A172 (cell line): ENCODE measurements around the gene SLC25A52. TPM values are rescaled to one million over a fixed set of nuclear protein-coding genes. Genes with fewer than 3 reads are reported as not detected.
A peak's percentile ranks its signal among the peaks of the same experiment; 100 is the strongest.
"Not testable (repeated sequence)": the region's sequence is repeated elsewhere in the genome, so short reads cannot be mapped to it uniquely, and the experiment has no call there.

Experiments used
- DNase-seq: peaks from one replicate; pipeline ENCODE4 v3.0.0-alpha.2; 2015; ENCODE audit warnings: low spot score
- total RNA-seq: library from RNA; depleted of rRNA; stranded (reverse); fragments of >200 nt; shearing (Covaris generic); gene quantifications from 2 replicates; pipeline ENCODE4 v1.2.3, GENCODE V29; 2014; rRNA removed

Gene SLC25A52, protein sequence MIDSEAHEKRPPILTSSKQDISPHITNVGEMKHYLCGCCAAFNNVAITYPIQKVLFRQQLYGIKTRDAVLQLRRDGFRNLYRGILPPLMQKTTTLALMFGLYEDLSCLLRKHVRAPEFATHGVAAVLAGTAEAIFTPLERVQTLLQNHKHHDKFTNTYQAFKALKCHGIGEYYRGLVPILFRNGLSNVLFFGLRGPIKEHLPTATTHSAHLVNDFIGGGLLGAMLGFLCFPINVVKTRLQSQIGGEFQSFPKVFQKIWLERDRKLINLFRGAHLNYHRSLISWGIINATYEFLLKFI
- not detected in 2 replicates for total RNA-seq

DNA sequence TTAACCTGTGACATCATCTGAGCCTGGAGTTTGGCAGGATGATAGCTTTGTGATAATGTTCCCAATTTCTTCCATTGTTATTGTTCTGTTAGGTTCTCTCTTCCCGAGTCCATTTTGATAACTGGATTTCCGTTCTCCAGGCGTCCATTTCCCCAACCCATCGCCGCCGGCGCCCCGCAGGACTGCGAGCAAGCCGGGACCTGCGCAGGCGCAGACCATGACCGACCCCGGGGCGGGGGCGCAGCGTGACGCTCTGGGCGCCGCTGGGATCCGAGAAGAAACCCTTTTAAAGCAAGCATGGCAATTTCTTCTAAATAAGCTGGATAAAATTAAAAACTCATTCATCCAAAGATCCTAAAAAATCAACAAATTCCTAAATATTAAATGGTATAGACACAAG is at the start of gene SLC25A52:
SLC25A52 (minus strand) TSS at position 186 of the 400 bp plus-strand sequence. CDS start 219 bp downstream, outside the sequence.
- no peak for DNase-seq

DNA sequence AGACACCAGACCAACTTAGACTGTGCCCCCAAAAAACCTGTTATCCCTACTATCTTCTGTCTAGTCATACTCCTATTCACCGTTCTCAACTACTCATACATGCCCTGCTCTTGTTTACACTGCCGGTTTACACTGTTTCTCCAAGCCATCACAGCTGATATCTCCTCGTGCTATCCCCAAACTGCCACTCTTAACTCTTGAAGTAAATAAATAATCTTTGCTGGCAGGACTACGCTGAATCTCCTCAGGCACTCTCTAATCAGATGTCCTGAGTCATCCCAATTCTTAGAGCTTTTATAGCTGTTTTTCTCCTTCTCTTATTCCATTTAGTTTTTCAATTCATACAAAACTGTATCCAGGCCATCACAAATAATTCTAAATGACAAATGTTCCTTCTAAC is 48.4 kb upstream of the SLC25A52 start:
- DNase-seq: not testable (repeated sequence)

DNA sequence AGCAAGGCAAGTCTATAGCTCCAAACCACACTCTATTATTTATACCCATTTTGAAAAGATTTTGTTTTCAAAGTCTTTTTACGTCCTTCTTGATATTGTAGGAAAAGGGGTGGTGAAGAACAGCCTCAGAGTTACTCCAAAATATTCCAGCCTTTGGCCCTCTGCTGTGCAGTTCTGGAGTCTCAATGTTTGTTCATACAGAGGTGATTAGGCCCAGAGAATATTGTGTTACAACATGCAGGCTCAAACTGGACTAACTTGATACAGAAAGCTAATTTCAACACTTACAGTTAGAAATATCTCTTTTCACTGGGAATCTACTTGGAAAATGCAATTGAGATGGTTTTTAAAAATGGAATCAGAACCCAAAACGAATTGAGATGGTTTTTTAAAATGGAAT is 40.4 kb upstream of the SLC25A52 start:
- no peak for DNase-seq

DNA sequence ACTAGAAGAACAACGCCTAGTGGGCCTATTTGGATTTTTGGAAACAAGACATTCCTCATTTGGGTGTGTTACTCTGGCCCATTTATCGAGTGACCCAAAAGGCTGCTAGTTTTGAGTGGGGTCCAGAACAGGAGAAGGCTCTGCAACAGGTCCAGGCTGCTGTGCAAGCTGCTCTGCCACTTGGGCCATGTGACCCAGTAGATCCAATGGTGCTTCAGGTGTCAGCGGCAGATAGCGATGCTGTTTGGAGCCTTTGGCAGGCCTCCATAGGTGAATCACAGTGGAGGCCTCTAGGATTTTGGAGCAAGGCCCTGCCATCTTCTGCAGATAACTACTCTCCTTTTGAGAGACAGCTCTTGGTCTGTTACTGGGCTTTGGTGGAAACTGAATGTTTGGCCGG is 38.6 kb upstream of the SLC25A52 start:
- not testable (repeated sequence) for DNase-seq

DNA sequence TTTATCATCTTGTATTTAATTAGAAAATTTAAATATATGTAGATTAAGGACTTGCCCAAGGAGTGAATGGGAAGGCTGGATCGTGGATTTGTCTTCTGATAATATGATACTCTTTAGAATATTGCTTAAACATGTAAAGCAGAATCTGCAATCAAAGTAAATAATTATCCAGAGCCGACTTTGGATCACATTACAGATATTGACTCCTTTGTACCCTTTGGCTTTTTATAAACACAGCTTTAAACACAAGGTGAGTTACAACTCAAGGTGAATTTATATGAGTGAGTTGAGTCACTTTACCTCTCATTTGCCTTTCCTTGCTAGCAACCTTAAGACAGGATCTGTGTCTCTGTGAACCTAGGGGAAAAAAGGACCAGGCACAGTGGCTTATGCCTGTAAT is 37.7 kb upstream of the SLC25A52 start:
- no peak for DNase-seq

DNA sequence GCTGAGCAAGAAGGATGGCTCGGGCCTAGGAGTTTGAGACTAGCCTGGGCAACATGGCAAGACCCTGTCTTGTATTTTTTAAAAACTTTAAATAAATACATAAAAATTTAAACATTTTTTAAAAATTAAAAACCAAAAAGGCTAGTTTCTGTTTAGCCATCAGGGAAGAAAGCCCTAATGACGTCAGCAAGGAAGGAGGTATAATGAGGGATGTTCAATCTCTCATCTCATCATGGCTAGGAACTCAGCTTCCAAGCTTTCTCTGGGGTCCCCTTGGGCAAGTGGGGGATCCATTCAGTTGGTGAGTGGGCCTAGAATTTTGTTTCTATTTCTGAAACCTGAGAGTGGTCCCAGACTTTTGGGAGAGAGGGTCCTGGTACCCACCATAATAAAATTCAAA is 35.1 kb upstream of the SLC25A52 start:
- no peak for DNase-seq

DNA sequence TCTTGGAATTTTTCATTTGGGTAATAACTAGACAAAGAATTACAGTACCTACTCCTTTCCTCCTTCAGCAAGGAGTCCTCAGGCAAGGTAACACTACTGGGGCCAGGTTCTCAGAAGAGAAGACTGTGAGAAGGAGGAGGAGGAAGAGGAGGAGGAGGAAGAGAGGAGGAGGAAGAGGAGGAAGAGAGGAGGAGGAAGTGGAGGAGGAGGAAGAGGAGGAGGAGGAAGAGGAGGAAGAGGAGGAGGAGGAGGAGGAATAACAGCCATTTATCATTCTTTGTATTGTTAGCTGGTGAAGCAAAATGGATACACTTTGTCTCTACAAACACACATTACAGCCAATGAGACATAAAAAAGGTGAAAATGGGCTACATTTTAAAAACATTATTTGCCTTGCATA is 32.9 kb upstream of the SLC25A52 start:
- DNase-seq: no peak

DNA sequence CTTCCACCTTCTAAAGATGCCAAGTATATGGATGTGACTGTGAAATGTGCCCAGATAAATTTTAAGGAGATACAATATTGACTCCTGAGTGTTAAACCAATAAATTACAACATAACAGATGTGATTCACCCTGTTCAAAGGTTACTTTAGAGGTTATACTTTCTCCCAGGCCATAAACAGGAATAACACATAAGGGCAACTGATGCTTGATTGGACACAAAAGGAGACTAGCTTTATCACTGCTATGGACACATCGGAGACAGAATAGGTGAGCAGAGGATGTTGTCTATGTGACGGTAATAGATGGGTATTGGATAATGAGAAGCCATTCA is 31.9 kb upstream of the SLC25A52 start:
- no peak for DNase-seq

DNA sequence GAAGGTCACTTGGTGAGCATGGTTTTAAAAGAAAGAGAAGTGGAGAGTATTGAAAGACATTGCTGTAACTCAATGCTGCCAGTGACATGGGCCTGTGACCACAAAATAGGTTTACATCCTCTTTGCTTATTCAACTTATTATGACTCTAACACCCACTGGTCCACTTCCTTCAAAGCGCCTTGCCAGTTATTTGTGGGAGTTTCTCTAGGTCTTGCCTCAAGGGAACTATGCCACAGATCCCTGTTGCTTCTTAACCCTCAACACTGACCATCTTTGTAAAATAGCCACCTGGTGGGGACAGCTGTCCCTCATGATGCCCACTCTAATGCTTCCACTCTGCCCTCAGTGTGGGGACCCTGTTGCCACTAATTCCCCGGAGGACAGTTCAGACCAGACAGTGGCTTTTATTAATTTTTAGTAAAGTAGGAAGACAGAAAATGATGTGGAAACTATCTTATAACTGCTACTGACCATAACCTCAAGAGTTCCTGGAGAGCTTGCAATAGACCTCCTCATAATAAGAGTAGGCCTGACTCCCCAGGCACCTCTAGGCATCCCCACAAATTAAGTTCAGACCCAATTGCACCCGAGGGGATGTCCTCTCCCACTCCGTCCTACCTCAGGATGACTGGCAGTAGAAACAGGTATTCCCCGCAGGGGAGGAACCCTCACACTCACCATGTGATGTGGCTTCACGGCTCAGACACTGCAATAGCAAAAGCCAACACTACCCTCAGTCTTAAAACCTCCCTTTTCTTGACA is 31.3 kb upstream of the SLC25A52 start:
- no peak for DNase-seq

DNA sequence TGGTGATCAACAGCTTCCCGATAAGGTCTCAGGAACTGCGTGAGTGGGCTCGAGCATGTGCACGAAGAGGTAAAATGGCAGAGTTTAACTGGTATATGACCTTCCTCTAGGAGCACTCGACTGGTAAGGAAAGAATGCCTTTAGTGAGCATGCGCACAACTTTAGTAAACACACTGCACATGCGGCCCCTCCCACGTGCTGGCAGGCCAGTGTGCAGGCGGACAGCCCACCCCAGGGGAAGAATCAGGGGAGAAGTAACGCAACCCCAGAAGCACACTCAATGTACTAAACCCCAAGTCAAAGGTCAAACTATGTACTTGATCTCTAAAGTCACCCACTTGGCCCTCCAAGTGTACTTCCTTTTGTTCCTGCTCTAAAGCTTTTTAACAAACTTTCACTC is 28.7 kb upstream of the SLC25A52 start:
- no peak for DNase-seq

DNA sequence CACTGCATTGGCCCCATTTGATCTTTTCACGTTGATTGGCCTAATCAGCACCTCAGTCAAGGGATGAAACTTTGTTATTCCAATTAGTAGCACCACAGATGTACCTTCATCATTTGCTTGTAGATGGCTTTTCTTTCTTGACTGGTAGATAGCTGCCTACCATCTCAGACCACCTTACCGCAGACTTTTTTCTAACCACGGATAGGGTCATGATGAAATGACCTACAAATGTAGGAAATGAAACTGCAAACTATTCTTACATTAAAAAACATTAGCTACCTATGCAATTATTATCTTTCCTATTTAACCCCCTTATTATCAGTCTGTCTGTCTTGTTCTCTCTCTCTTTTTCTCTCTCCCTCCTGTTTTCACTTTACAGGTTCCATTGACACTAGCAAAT is 22.4 kb upstream of the SLC25A52 start:
- DNase-seq: no peak

DNA sequence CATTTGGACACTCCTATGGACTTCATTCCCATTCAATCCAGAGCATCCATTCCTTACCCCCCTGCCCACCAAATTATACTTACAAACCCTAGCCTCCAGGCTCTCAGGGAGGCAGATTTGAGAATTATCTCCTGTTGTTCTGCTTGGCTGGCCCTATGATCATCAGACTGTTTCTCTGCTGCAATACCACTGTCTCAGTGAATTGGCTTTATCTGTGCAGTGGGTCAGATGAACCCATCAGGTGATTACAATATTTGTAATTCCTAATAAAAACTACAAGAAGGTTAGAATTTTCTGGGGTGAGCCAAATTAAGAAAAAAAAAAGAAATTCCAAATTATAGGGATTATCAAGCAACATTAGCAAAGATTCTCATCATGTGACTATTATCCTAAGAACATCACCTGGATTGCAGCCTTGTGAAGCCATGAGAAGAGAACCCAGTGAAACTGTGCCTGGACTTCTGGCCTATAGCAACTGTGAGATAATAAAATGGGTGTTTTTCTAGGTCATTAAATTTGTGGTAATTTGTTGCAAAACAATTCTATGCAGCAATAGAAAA is 17.8 kb upstream of the SLC25A52 start:
- no peak for DNase-seq

DNA sequence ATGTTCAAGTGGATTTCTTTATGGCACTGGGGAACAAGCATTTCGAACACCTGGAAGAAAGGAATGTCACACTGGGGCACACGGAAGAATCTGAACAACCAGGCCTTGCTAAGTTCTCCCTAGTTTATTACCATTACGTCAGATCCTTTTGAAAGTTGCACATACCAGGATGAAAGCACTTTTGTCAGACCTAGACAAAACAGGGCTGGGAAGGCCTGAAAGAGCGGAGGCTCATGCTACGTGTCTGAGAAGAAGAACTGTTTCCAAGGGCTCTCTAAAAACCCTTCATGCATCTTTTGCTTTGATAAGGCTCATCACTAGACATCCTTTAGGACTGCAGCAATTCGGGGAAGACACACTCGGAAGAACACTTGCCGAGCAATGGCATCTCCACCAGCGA is 15.4 kb upstream of the SLC25A52 start:
- DNase-seq: no peak

DNA sequence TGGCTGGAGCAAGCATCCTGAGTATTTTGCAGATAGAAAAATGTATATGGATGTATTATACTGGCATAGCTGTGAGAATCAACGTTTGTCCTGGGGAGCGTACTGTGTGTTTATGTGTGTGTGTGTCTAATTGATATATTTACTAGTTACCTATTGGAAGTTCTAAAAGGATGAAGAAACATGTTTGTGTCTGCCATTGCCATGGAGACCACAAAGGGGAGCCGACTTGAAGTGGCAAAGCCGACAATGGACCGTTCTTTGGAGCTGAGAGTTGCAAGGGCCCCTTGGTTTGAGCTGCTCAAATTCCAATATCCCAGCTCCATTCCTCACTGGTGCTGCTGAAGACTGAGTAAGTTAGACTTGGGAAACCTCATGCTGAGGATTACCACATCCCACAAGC is 14.3 kb upstream of the SLC25A52 start:
- no peak for DNase-seq

DNA sequence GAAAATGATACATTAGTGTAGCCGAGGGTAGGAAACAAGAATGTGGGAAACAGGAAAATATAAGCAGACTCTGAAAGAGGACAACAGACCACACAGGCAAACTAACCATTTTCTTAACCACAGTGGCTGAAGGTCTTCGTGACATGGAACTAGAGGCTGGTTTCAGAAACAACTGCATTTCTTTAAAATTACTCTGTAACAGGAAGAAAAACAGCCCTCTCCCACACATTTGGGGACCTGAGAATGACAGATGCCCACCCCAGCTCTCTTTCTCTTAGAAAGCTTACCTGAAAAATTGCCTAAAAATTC is 13.8 kb upstream of the SLC25A52 start:
- DNase-seq: no peak

DNA sequence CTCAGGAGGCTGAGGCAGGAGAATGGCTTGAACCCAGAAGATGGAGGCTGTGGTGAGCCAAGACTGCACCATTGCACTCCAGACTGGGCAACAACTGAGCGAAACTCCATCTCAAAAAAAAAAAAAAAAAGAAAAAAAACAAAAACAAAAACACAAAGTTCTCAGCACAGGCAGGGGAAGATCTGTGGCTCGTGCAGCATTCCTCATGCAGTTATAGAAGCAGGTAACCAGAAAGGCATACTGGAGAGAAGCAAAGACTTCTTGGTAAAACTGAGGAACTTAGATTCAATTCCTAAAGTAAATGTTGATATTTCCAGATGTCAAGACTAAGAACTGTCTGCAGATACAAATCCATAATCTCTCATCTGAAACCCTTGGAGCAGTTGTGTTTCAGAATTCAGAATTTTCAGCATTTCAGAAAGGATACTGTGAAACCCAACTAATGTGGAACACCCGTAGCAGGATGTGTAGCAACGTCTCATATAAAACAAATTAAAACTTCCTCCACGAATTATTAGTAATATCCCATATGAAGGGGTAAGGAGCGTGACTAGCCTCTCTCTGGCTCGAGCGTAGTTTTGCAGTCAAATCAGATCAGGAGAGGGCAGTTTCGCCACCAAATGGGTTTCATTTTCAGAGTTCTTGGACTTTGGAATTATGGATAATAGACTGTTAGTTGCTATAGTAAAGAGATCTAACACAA is 13.2 kb upstream of the SLC25A52 start:
- DNase-seq: no peak

DNA sequence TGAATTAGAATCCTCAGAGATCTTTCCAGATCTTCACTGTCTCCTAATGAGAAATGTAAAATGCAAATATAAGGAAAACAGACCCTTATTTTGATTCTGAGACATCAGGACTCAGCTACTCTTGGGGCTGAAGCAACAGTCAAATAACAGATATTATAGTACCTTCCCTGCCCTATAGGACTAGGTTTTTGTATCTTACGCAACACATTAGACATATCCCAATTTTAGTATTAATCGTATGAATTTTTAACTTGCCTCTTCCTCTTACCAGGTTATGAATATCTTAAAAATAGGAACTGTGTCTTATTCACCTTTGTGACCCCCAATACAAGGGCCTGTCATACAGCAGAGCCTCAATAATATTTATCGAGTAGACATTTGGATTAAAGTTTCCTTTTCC is 12.0 kb upstream of the SLC25A52 start:
- DNase-seq: no peak

DNA sequence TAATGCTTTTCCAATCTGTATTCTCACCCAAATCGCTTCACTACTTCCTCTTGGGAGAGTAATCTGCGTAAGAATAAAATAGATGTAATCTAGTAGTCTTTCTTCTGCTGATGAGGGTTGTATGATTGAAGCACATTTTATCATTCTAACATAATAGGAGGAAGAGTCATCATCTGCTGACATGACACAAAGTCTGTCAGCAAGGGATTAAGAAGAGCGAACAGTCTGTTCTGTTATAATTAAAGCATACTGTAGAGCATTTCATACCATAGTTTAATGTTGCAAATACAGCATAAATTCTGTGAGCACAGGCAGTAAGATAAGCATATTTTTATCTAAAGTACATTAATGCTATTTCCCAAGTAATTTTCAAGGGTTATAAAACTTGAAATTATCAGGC is 10.4 kb downstream of the SLC25A52 start:
- DNase-seq: no peak

DNA sequence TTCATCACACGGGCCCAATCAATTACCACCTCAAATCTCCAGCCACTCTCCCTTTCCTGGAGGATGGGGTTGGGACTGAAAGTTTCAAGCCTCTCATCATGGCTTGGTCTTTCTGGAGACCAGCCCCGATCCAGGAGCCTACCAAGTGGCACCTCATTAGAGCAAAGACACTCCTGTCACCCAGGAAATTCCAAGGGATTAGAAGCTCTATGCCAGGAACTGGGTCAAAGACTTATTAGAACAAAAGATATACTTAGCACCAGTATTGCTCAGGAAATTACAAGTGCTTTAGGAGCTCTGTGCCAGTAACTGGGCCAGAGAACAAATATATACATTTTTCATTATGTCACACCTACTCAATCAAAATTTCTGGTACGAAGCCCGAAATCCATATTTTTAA is 14.3 kb downstream of the SLC25A52 start:
- no peak for DNase-seq

DNA sequence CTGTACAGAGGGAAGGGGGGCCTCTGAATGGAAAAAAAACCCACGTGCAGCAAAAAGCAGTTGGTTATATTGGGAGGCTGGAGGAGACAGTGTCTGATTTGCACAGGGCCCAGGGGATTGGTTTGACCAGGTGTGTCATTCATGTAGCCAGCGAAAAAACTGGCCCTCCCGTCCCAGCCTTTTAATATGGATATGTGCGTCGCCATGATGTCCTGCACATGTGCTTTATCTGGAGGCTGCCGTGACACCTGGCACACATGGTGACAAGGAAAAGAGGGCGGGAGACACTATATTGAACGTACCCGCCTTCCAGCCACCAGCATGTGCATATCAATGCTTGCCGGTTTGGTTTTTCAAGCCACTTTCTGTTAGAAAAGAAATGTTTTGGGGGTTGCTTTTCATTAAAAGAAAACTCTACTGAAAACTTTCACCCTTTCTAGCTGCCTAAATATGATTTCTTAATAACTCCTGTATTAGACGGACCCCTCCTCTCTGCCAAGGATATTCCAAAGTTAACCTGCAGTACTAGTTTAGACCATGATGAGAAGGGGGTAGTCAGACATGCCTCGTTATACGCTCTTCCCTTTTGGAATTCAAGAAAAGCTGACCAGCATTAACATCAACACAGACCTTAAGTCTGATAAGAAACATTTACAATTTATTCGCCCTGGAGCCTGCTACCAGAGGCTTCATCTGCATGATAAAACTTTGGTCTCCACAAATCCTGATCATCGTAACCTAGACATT is 16.2 kb downstream of the SLC25A52 start:
- no peak for DNase-seq

DNA sequence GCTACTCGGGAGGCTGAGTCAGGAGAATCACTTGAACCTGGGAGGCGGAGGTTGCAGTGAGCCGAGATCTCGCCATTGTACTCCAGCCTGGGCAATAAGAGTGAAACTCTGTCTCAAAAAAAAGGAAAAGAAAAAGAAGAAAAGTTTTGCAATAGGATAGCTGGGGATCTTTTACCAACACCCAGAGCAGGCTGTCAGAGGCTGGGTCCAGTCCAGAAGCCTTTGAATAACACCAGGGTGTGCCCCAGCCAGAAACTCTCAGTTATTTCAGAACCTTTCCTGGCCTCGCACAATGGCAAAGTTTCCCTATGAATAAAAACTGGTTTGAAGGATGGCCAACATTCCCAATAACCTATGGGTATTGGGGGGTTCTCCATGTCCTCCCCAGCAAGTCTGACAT is 17.1 kb downstream of the SLC25A52 start:
- DNase-seq: not testable (repeated sequence)

DNA sequence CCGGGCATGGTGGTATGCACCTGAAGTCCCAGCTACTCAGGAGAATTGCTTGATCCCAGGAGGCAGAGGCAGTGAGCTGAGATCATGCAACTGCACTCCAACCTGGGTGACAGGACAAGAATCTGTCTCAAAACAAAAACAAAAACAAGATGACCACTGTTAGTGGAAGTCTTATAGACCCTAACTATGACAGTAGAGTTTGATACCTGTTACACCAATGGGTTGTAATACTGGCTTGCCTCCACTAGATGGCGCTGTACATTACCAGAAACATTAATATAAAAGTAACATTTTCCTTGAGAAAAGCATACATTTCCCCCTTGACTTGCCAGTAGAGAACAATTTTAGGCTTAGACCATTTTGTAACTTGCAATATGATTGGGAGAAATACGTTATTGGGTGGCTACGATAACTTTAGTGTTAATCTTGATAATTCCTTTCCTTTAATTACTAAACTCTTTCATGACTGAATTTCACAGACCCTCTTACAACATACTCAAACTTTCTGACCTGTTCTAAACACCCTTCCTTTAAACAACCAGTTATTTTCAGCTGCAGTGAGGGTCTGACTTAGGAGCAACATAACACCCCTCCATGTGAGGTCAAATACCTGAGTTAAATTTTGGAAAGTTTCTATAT is 19.5 kb downstream of the SLC25A52 start:
- peak; percentile 21 for DNase-seq
